GOT3 (cell line): ENCODE data around the gene CHD5.

ENCODE experiments used
- DNase-seq: peaks from one replicate; lab custom pipeline; 2025; ENCODE audit warnings: mixed read lengths; lab: John Stamatoyannopoulos, UW

CHD5 gene

GRCh38 chr1:6202256-6202655 is 22.1 kb upstream of the CHD5 start:
- no peak for DNase-seq

GRCh38 chr1:6200188-6200809 is 20.2 kb upstream of the CHD5 start:
- no peak for DNase-seq

DNA sequence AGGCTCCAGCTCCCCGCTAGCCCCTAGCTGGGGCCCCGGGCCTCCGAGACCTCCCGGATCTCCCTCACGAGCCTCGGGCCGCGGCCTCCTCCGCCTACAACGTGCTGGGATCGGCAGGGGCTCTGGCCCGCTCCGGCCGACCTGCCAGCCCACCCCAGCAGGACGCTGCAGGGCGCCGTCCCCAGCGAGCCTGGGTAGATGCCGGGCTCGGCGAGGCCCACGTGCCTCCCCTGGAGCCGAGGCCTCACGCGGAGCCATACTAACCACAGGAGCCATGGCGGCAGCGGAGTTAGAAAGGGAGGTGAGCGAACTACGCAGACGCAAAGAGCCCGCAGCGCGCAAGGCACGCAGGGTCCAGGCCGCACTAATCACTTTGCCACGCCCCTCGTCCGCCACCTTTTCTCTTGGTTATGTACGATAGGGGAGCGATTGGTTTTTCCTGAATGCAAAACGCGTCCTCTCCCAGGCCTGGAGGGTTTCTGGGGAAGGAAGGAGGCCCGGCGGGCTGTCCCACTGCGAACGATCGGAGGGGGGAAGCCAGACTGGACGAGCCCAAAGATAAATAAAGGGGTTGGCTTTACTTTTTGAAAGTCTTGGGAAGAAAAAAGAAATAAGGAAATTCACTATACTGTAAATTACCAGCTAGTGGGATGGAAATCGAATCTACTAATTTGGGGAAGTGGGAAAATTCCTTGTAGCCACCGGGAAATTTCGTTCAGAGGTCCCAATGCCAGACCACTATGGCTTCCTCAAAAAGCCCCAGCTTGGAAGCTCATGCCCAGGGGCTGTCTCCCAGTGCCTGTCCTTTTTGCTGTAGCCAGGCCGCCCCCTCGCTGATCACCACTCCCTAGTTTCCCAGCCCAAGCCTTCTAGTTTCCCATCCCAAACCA is 19.4 kb upstream of the CHD5 start, which contains the start of gene RPL22:
TSS of gene RPL22 (minus strand) at position 298 of the 890 bp plus-strand sequence. CDS start at position 276, 22 bp downstream.
- peak; percentile 85 for DNase-seq

DNA sequence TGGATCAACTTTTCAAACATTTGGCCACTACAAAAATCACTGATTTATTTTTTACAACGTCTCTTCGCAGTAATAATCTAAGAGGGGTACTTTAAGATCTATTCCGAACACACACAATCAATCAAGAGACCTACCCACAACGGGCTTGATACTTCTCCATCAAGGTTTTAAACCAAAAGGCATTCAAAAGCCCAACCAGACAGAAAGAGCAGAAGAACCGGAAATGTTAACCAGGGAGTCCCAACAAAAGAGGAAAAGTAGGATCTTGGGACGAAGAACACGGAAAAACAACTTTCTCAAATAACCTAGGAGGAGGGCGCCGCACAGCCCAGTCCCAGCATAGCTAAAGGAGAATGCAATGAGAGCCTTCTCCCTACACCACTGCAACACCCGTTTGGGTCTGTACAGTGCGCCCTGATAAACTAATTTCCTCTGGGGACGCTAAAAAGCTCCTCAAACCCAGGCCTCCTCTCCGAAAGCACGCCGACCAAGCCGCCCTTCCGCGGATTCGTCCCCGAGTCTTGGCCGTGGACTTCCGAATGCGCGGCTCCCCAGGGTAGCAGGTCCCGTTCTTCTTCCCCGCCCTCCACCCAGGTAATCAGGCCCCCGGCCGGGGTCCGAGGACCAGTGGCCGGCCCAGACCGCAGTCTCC is 18.7 kb upstream of the CHD5 start:
- no peak for DNase-seq

DNA sequence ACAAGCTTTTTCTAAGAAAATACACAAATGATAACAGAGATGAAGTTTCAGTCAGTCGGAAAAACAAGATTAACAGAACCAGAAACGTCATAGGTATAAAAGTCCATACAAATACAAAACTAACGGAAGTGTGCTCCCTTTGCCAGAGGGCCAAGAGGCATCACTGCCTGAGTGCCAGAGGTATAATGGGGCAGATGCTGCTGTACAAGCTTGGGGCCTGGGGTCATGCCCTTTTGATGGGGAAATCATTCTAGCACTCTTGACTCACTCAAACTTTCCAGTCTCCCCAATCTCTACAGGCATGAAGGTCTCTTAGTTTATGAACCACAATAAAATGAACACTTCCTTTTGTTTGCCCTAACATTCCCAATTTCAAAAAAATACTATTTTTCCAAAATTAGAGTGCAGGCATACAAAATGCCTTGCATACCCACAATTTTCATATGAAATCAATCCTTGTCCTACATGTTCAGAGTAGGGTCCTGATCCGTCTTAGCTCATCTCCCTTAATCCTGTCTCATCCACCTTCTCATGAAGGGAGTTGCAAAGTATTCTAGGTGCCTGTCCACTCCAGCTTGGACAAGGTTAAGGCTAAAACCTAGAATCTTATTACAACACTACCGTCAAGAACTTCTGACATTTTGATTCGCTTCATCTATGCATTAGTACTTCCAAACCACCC is 17.8 kb upstream of the CHD5 start:
- DNase-seq, result no peak

DNA sequence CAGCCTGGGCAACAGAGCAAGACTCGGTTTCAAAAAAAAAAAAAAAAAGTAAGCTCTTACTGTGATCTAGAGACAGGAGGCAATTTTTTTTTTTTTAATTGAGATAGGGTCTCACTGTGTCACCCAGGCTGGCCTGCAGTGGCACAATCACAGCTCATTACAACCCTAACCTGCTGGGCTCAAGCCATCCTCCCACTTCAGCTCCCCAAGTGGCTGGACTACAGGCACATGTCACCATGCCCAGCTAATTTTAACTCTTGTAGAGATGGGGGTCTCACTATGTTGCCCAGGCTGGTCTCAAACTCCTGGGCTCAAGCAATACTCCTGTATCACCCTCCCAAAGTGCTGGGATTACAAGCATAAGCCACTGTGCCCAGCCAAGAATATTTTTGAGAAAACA is 11.8 kb upstream of the CHD5 start:
- DNase-seq, result no peak

DNA sequence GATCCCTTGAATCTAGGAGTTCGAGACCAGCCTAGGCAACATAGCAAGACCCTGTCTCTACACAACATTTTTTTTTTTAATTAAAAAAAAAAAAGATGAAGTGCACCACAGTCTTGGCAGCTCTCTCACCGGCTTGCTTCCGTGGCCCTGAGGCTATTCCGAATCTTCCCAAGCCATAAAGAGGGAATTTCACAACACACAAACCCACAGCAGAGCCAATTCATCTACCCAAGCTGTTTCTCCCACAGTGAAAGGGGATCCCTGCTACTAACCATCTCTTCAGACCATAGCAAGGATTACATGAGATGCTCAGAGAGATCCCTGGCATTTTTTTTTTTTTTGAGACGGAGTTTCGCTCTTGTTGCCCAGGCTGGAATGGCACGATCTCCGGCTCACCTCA is 8.3 kb upstream of the CHD5 start:
- DNase-seq, result no peak

- DNase-seq, result no peak
These were observed 5.7 kb upstream of the CHD5 start for GRCh38 chr1:6185635-6186382.

GRCh38 chr1:6185151-6185550 is 5.0 kb upstream of the CHD5 start:
- no peak for DNase-seq

DNA sequence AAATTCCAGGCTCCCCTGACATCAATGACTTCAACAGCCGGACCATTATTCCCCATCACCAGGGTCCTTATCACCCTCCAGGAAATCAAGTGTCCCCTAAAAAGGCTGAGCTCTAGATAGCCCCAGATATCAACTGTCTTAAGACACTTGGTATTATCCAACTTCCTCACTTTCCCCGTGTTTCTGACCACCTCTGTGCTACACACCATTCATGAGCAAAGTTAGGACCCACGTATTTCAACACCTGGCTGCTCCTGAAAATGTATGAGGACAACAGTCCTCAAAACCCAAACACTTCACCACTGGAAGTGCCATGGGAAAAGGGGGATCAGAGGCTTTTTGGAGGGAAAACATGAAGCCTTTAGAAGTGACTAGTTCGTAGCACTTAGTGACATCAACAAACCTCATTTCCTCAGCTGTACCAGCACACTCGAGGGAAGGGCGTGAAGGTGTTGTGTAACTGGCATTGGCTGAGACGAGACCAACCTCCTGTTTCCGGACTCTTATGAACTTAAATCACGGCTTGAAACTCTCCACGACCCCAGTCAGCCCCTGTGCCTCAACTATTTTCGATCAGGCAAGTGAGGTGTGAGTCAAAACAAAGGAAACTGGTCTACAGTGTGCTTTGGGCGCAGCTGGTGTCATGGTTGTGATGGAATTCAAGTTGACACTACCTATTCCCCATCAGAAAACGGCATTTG is 4.1 kb upstream of the CHD5 start:
- no peak for DNase-seq

GRCh38 chr1:6183520-6183989 is 3.4 kb upstream of the CHD5 start:
- no peak for DNase-seq

DNA sequence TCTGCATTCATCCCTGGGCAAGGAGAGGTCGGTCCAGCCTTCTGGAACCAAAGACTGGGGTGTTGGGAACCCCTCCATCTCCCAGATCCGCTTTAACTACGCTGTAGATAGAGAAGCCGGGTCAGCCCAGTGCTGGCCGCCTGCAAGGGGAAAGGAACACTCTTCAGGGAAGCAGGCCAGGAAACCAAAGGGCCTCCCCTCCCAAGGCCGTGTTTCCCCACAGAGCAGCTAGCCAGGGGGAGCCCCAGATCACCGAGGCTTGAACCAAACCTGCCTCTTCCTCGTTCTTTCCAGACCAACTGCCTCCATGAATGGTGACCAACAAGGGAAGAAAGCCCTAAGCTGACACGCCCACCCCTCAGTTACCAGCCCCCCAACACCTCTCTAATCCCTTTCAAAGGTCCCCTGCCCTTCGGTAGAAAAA is 1.2 kb upstream of the CHD5 start:
- DNase-seq, result no peak

- no peak for DNase-seq
These were observed 688 bp upstream of the CHD5 start for GRCh38 chr1:6180707-6181311.

- no peak for DNase-seq
These were observed 451 bp downstream of the CHD5 start for GRCh38 chr1:6179564-6180175.

- DNase-seq, result no peak
These were observed 1.2 kb downstream of the CHD5 start for GRCh38 chr1:6178751-6179563.

DNA sequence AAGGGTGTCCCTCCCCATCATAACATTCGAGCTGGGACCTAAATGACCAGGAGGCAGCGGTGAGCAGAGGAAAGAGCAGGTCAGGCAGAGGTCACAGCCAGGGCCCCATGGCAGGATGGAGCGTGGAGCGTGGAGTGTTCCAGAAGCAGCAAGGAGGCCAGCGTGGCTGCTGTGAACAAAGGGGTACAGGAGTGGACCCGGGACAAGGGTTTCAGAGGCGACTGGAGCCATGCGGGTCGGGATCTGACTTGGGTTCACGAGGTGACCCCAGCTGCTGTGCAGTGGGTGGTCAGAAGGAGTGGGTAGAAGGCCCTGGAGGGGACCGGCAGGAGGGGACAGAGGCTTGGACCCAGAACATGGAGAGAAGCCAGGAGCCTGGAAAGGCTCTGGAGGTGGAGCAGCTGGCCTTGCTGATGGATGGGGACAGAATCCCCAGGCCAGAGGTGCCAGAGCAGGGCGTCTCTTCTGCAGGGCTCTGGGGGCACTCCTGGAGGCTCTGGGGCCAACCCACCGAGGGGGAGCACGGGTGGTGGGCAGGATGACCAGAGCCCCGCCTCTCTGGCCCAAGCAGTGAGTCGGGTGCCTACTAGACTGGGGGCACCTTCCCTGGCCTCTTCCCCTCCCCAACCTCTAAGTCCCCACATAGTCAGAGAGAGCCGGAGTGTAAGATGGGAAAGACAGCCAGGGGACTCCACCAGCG is 2.3 kb downstream of the CHD5 start:
- no peak for DNase-seq

- no peak for DNase-seq
These were observed 3.3 kb downstream of the CHD5 start for GRCh38 chr1:6176779-6177178.

GRCh38 chr1:6175411-6175828 is 4.7 kb downstream of the CHD5 start:
- DNase-seq, result no peak
